NCI-H1105 treated with DMSO at 0.1 percent for 48 hours (cell line): Measurements from ENCODE around the gene OR2D2.
A peak's percentile ranks its signal among the peaks of the same experiment; 100 is the strongest.
"Not testable (repeated sequence)": the region's sequence is repeated elsewhere in the genome, so short reads cannot be mapped to it uniquely, and the experiment has no call there.

Experiments
- DNase-seq: peaks from one replicate; lab custom pipeline; 2025; lab: John Stamatoyannopoulos, UW

Gene OR2D2

GRCh38 chr11:6876914-6877313 lies 15.4 kb downstream of the OR2D2 start:
- DNase-seq = no peak

- no peak for DNase-seq
Observed at GRCh38 chr11:6876325-6876724, 16.0 kb downstream of the OR2D2 start, which contains the start of gene OR10A4. Gene OR10A4 (plus strand): TSS chr11:6876625. CDS start chr11:6876648, 23 bp downstream.

- no peak for DNase-seq
Observed at GRCh38 chr11:6875761-6876160, 16.5 kb downstream of the OR2D2 start.

GRCh38 chr11:6871278-6871677 lies 21.0 kb downstream of the OR2D2 start:
- DNase-seq = no peak

- DNase-seq = no peak
Observed at GRCh38 chr11:6864438-6864837, 27.9 kb downstream of the OR2D2 start.

- peak; percentile 33 for DNase-seq
Observed at GRCh38 chr11:6862961-6863360, 29.3 kb downstream of the OR2D2 start, which contains the start of gene OR10A2. Gene OR10A2 (plus strand): TSS chr11:6863057. CDS start chr11:6869755, 6,698 bp downstream.

- DNase-seq = no peak
Observed at GRCh38 chr11:6856871-6857270, 35.4 kb downstream of the OR2D2 start.

- no peak for DNase-seq
Observed at GRCh38 chr11:6855971-6856541, 36.2 kb downstream of the OR2D2 start.

- DNase-seq = not testable (repeated sequence)
Observed at GRCh38 chr11:6854801-6855200, 37.5 kb downstream of the OR2D2 start.

- DNase-seq = no peak
Observed at GRCh38 chr11:6850526-6850925, 41.8 kb downstream of the OR2D2 start.

GRCh38 chr11:6845383-6845782 lies 46.9 kb downstream of the OR2D2 start, which contains the start of gene OR10A5:
Gene OR10A5 (plus strand): TSS chr11:6845683. CDS start chr11:6845683, 0 bp downstream.
- no peak for DNase-seq

GRCh38 chr11:6844356-6844755 lies 47.9 kb downstream of the OR2D2 start:
- DNase-seq = no peak

- DNase-seq = no peak
Observed at GRCh38 chr11:6843670-6844069, 48.6 kb downstream of the OR2D2 start.

GRCh38 chr11:6841694-6842093 lies 50.6 kb downstream of the OR2D2 start:
- no peak for DNase-seq
